Measurements from ENCODE around the gene NUDC.

NUDC gene

DNA sequence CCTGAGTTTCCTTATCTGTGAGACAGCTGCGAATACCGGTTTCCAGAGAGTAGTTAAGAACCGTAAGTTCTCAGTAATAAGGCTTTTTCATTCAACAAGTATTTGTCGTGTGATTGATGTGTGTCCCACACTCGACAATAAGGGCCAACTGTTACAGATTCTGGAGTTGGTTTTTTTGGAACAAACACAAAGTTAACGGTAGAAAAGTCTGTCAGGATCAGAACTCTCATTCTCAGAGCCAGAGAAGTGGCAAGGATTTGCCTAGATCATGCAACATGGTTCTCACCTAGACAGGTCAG is 837 bp downstream of the NUDC start:
- POLR2A ChIA-PET, result interaction anchor here (1.3 to 1.4 kb wide), 2 partner anchors 9 to 22 kb away, joined by 3 to 8 read pairs; partner anchors contain the start of gene GPATCH3

DNA sequence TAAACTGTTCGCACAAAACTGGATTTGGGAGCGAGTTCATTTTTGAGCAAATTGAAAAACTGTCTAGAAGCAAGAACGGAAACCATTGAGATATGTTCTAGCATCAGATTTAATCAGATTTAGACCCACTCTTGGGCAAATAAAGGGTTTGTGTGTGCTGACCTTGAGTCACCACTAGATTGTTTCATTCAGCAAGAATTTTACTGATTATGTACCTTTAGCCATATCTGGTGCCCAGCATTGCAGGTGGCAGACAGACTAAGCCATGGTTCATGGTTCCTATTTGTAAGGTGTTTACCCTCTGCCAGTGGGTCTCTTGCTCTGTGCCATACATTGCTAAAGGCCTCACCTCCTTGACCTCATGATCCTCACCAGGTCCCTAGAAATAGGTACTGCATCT is 1.4 kb downstream of the NUDC start:
- POLR2A ChIA-PET, result no interaction called here
- TF ChIP-seq, protein P1, sequence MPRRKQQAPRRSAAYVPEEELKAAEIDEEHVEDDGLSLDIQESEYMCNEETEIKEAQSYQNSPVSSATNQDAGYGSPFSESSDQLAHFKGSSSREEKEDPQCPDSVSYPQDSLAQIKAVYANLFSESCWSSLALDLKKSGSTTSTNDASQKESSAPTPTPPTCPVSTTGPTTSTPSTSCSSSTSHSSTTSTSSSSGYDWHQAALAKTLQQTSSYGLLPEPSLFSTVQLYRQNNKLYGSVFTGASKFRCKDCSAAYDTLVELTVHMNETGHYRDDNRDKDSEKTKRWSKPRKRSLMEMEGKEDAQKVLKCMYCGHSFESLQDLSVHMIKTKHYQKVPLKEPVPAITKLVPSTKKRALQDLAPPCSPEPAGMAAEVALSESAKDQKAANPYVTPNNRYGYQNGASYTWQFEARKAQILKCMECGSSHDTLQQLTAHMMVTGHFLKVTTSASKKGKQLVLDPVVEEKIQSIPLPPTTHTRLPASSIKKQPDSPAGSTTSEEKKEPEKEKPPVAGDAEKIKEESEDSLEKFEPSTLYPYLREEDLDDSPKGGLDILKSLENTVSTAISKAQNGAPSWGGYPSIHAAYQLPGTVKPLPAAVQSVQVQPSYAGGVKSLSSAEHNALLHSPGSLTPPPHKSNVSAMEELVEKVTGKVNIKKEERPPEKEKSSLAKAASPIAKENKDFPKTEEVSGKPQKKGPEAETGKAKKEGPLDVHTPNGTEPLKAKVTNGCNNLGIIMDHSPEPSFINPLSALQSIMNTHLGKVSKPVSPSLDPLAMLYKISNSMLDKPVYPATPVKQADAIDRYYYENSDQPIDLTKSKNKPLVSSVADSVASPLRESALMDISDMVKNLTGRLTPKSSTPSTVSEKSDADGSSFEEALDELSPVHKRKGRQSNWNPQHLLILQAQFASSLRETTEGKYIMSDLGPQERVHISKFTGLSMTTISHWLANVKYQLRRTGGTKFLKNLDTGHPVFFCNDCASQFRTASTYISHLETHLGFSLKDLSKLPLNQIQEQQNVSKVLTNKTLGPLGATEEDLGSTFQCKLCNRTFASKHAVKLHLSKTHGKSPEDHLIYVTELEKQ (tag by site-specific recombination; IDR thresholded peaks at IDR 0.05; ENCODE audit: borderline replicate concordance), result no peak
- TF ChIP-seq, protein P2, sequence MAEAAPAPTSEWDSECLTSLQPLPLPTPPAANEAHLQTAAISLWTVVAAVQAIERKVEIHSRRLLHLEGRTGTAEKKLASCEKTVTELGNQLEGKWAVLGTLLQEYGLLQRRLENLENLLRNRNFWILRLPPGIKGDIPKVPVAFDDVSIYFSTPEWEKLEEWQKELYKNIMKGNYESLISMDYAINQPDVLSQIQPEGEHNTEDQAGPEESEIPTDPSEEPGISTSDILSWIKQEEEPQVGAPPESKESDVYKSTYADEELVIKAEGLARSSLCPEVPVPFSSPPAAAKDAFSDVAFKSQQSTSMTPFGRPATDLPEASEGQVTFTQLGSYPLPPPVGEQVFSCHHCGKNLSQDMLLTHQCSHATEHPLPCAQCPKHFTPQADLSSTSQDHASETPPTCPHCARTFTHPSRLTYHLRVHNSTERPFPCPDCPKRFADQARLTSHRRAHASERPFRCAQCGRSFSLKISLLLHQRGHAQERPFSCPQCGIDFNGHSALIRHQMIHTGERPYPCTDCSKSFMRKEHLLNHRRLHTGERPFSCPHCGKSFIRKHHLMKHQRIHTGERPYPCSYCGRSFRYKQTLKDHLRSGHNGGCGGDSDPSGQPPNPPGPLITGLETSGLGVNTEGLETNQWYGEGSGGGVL (tag by site-specific recombination; IDR thresholded peaks at IDR 0.05), result no peak
- no peak for TF ChIP-seq ZNF571 (tag by site-specific recombination; IDR thresholded peaks at IDR 0.05)
- TF ChIP-seq, protein P3, sequence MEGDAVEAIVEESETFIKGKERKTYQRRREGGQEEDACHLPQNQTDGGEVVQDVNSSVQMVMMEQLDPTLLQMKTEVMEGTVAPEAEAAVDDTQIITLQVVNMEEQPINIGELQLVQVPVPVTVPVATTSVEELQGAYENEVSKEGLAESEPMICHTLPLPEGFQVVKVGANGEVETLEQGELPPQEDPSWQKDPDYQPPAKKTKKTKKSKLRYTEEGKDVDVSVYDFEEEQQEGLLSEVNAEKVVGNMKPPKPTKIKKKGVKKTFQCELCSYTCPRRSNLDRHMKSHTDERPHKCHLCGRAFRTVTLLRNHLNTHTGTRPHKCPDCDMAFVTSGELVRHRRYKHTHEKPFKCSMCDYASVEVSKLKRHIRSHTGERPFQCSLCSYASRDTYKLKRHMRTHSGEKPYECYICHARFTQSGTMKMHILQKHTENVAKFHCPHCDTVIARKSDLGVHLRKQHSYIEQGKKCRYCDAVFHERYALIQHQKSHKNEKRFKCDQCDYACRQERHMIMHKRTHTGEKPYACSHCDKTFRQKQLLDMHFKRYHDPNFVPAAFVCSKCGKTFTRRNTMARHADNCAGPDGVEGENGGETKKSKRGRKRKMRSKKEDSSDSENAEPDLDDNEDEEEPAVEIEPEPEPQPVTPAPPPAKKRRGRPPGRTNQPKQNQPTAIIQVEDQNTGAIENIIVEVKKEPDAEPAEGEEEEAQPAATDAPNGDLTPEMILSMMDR (tag by site-specific recombination; IDR thresholded peaks at IDR 0.05), result no peak
- TF ChIP-seq ZNF324 (tag by site-specific recombination; IDR thresholded peaks at IDR 0.05), result no peak
- TF ChIP-seq ZNF514 (tag by site-specific recombination; IDR thresholded peaks at IDR 0.05), result no peak
- TF ChIP-seq ZFHX2 (tag by site-specific recombination; conservative IDR thresholded peaks at IDR 0.05), result no peak
- Histone ChIP-seq H3K27ac (ENCODE audit: extremely low read depth, low read depth, low read length) (no peak overlapping the region; the same call in 1 of the 2 replicates), H3K36me3 (ENCODE audit: control insufficient read depth in 2 of 2, insufficient read depth in 1 of 2, low read length in 2 of 2) (peaks cover 44 to 52% of the 10 kb centered on the region in 2 experiments), H3K4me1 (ENCODE audit: control insufficient read depth, insufficient read depth, low read length) (peaks cover 7% of the 10 kb centered on the region), H3K4me3 (ENCODE audit: low read depth, low read length) (peak overlapping the region; percentile 10; the same call in 1 of the 2 replicates), H3K9me3 (ENCODE audit: control insufficient read depth, insufficient read depth, low read depth, low read length) (no peaks in the 10 kb centered on the region)
- CTCF ChIA-PET, result no interaction called here

More for the DNA sequence above, 837 bp downstream of the NUDC start:
- Histone ChIP-seq H3K9me3 (ENCODE audit: control insufficient read depth, insufficient read depth, low read depth, low read length) (no peaks in the 10 kb centered on the region), H3K27ac (ENCODE audit: extremely low read depth, low read depth, low read length) (peak overlapping the region; percentile 67; the same call in 1 of the 2 replicates), H3K36me3 (ENCODE audit: control insufficient read depth in 2 of 2, insufficient read depth in 1 of 2, low read length in 2 of 2) (peaks cover 38 to 46% of the 10 kb centered on the region in 2 experiments; a peak in 2 of 3 replicates), H3K4me1 (ENCODE audit: control insufficient read depth, insufficient read depth, low read length) (peaks cover 7% of the 10 kb centered on the region), H3K4me3 (ENCODE audit: low read depth, low read length) (peak overlapping the region; percentile 97)
- CTCF ChIA-PET, result no interaction called here
- TF ChIP-seq ZNF596 (tag by site-specific recombination; IDR thresholded peaks at IDR 0.05) (no peak), SCRT2 (tag by site-specific recombination; IDR thresholded peaks at IDR 0.05) (peak; percentile 93), SCRT1 (tag by site-specific recombination; IDR thresholded peaks at IDR 0.05; ENCODE audit: borderline replicate concordance) (0 out of 2 replicates have a peak, but pooled peaks have one; percentile 16)

DNA sequence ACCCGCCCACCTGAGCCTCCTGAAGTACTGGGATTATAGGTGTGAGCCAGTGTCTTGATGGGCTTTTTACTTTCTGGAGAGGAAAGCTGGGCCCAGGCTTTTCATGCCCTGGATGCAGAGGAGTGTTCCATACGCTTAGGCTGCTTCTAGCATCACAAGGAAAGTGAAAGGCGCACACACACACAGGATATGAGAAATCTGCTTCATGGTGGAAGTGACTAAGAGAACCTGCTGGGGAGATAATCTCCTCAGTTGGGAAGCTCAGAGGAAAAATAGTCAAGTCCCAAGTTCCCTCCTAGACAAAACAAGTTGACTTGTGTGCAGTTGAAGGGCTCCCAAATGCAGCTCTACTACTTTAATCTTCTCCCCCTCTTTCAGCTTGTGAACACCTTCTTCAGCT is 2.2 kb downstream of the NUDC start:
- POLR2A ChIA-PET, result interaction anchor here (0.6 to 1.5 kb wide), 2 partner anchors 23 to 226 kb away, joined by 5 read pairs; partner anchors contain the start of gene GPATCH3
- Histone ChIP-seq H3K4me3 (ENCODE audit: low read depth, low read length) (no peak overlapping the region), H3K36me3 (ENCODE audit: control insufficient read depth in 2 of 2, insufficient read depth in 1 of 2, low read length in 2 of 2) (peaks cover 45 to 60% of the 10 kb centered on the region in 2 experiments), H3K4me1 (ENCODE audit: control insufficient read depth, insufficient read depth, low read length) (peaks cover 7% of the 10 kb centered on the region), H3K27ac (ENCODE audit: extremely low read depth, low read depth, low read length) (no peak overlapping the region), H3K9me3 (ENCODE audit: control insufficient read depth, insufficient read depth, low read depth, low read length) (no peaks in the 10 kb centered on the region)
- TF ChIP-seq, protein P4, sequence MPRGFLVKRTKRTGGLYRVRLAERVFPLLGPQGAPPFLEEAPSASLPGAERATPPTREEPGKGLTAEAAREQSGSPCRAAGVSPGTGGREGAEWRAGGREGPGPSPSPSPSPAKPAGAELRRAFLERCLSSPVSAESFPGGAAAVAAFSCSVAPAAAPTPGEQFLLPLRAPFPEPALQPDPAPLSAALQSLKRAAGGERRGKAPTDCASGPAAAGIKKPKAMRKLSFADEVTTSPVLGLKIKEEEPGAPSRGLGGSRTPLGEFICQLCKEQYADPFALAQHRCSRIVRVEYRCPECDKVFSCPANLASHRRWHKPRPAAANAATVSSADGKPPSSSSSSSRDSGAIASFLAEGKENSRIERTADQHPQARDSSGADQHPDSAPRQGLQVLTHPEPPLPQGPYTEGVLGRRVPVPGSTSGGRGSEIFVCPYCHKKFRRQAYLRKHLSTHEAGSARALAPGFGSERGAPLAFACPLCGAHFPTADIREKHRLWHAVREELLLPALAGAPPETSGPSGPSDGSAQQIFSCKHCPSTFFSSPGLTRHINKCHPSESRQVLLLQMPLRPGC (tag by site-specific recombination; IDR thresholded peaks at IDR 0.05), result no peak
- CTCF ChIA-PET, result interaction anchor here (0.5 to 0.7 kb wide), 2 partner anchors 49 to 660 kb away, joined by 3 read pairs; no protein-coding TSS in a partner anchor
